Measurements from ENCODE around the gene PDCD6IP.

The PDCD6IP gene

DNA sequence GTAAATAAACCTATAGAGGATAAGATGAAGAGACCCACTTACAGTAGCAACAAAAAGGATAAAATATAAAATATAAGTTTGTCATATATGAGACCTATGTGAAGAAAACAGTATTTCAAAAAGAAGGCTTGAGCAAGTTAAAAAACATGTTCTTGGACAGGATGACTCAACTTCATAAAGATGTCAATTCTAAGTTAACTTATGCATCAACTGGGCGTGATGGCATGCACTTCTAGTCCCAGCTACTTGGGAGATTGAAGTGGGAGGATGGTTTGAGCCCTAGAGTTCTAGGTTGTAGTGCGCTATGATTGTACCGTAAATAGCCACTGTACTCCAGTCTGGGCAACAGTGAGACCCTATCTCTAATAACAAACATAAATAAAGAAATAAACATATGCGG, 59.7 kb downstream of the PDCD6IP start:
- no peak overlapping the region for H3K4me2 ChIP-seq (ENCODE audit: low read length)
- no peak overlapping the region for H3K9ac ChIP-seq
- H3K79me2 ChIP-seq = no peaks in the 10 kb centered on the region
- TF ChIP-seq, protein P1, sequence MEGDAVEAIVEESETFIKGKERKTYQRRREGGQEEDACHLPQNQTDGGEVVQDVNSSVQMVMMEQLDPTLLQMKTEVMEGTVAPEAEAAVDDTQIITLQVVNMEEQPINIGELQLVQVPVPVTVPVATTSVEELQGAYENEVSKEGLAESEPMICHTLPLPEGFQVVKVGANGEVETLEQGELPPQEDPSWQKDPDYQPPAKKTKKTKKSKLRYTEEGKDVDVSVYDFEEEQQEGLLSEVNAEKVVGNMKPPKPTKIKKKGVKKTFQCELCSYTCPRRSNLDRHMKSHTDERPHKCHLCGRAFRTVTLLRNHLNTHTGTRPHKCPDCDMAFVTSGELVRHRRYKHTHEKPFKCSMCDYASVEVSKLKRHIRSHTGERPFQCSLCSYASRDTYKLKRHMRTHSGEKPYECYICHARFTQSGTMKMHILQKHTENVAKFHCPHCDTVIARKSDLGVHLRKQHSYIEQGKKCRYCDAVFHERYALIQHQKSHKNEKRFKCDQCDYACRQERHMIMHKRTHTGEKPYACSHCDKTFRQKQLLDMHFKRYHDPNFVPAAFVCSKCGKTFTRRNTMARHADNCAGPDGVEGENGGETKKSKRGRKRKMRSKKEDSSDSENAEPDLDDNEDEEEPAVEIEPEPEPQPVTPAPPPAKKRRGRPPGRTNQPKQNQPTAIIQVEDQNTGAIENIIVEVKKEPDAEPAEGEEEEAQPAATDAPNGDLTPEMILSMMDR (IDR thresholded peaks at IDR 0.05) = no peak
- H2AFZ ChIP-seq = no peak overlapping the region
- no peaks in the 10 kb centered on the region for H3K9me3 ChIP-seq (ENCODE audit: control insufficient read depth, low read length)
- H3K36me3 ChIP-seq (ENCODE audit: control insufficient read depth, insufficient read depth, low read length) = no peaks in the 10 kb centered on the region
- H3K4me1 ChIP-seq = no peaks in the 10 kb centered on the region
- H3K4me3 ChIP-seq (ENCODE audit: low read depth, low read length) = no peak overlapping the region
- H3K27ac ChIP-seq = no peak overlapping the region
- H3K27me3 ChIP-seq (ENCODE audit: control insufficient read depth, insufficient read depth, low read length) = no peaks in the 10 kb centered on the region

DNA sequence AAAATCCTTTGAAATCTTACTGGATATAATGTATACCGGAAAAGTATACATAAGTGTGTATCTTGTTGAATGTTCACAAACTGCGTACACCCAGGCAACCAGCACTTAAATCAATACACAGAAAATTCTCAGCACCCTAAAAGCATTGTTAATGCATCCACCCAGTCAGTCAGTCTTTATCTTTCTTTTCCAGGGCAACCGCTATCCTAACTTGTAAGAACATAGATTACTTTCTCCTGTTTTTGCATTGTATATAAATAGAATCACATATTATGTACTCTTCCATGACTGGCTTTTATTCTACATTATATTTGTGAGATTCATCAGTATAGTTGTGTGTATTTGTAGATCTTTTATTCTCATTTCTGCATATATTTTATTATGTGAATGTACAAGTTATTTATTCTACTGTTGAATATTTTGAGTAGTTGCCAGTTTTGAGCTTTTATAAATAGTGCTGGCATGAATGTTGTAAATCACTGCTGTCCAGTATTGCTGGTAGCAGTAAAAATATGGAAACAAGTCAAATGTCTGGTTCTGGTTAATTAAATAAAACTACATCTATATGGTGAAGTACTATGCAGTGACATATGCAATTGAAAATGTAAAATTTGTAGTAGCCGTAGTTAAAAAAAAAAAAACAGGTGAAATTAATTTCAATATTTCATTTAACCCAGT, 62.1 kb downstream of the PDCD6IP start:
- H3K27ac ChIP-seq = no peak overlapping the region
- no peaks in the 10 kb centered on the region for H3K36me3 ChIP-seq (ENCODE audit: control insufficient read depth, insufficient read depth, low read length)
- TF ChIP-seq, protein P1 (IDR thresholded peaks at IDR 0.05) = no peak
- H3K27me3 ChIP-seq (ENCODE audit: control insufficient read depth, insufficient read depth, low read length) = no peaks in the 10 kb centered on the region
- no peaks in the 10 kb centered on the region for H3K79me2 ChIP-seq
- H3K4me3 ChIP-seq (ENCODE audit: low read depth, low read length) = no peak overlapping the region
- H3K4me1 ChIP-seq = no peaks in the 10 kb centered on the region
- no peak overlapping the region for H3K4me2 ChIP-seq (ENCODE audit: low read length)
- H3K9ac ChIP-seq = no peak overlapping the region
- no peak overlapping the region for H2AFZ ChIP-seq
- H3K9me3 ChIP-seq (ENCODE audit: control insufficient read depth, low read length) = no peaks in the 10 kb centered on the region

DNA sequence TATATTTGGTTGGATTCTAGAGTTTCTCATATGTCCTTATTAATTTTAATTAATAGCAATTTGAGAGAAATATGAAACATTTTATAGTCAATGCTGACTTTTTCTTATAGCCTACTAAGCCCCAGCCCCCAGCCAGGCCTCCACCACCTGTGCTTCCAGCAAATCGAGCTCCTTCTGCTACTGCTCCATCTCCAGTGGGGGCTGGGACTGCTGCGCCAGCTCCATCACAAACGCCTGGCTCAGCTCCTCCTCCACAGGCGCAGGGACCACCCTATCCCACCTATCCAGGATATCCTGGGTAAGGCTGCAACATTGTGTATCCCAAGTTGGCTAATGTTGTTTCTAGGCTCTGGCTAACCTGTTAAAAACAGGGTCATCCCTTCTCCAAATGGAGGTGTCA, 66.7 kb downstream of the PDCD6IP start:
- Histone ChIP-seq H3K4me2 (ENCODE audit: low read length) (no peak overlapping the region), H3K36me3 (ENCODE audit: control insufficient read depth, insufficient read depth, low read length) (no peaks in the 10 kb centered on the region), H3K4me3 (ENCODE audit: low read depth, low read length) (no peak overlapping the region), H2AFZ (no peak overlapping the region), H3K4me1 (no peaks in the 10 kb centered on the region), H3K79me2 (no peaks in the 10 kb centered on the region), H3K9ac (no peak overlapping the region), H3K9me3 (ENCODE audit: control insufficient read depth, low read length) (no peaks in the 10 kb centered on the region), H3K27me3 (ENCODE audit: control insufficient read depth, insufficient read depth, low read length) (no peaks in the 10 kb centered on the region), H3K27ac (no peak overlapping the region)
- TF ChIP-seq, protein P1 (IDR thresholded peaks at IDR 0.05) = no peak

- Histone ChIP-seq H2AFZ (no peak overlapping the region), H3K4me3 (ENCODE audit: low read depth, low read length) (no peak overlapping the region), H3K4me2 (ENCODE audit: low read length) (no peak overlapping the region), H3K79me2 (no peaks in the 10 kb centered on the region), H3K27me3 (ENCODE audit: control insufficient read depth, insufficient read depth, low read length) (no peaks in the 10 kb centered on the region), H3K36me3 (ENCODE audit: control insufficient read depth, insufficient read depth, low read length) (no peaks in the 10 kb centered on the region), H3K9me3 (ENCODE audit: control insufficient read depth, low read length) (no peaks in the 10 kb centered on the region), H3K9ac (no peak overlapping the region), H3K27ac (no peak overlapping the region), H3K4me1 (no peaks in the 10 kb centered on the region)
- TF ChIP-seq, protein P1 (IDR thresholded peaks at IDR 0.05) = no peak
Observed at GRCh38 chr3:33868309-33868708, 69.9 kb downstream of the PDCD6IP start.

- H3K27ac ChIP-seq = no peak overlapping the region
- no peaks in the 10 kb centered on the region for H3K36me3 ChIP-seq (ENCODE audit: control insufficient read depth, insufficient read depth, low read length)
- H3K4me3 ChIP-seq (ENCODE audit: low read depth, low read length) = no peak overlapping the region
- H3K4me1 ChIP-seq = no peaks in the 10 kb centered on the region
- H3K9me3 ChIP-seq (ENCODE audit: control insufficient read depth, low read length) = no peaks in the 10 kb centered on the region
- H3K27me3 ChIP-seq (ENCODE audit: control insufficient read depth, insufficient read depth, low read length) = no peaks in the 10 kb centered on the region
- H3K9ac ChIP-seq = no peak overlapping the region
- H2AFZ ChIP-seq = no peak overlapping the region
- TF ChIP-seq, protein P1 (IDR thresholded peaks at IDR 0.05) = no peak
- H3K4me2 ChIP-seq (ENCODE audit: low read length) = no peak overlapping the region
- no peaks in the 10 kb centered on the region for H3K79me2 ChIP-seq
Observed at GRCh38 chr3:33869977-33870376, 71.5 kb downstream of the PDCD6IP start.
